K562 (cell line): ENCODE data around the gene KCNQ2. TPM values are rescaled to one million over a fixed set of nuclear protein-coding genes. Genes with fewer than 3 reads are reported as not detected.

Experiments used
- ATAC-seq: fragments of 200-7000 bp; cut with Tn5 transposase; 3 replicates; pipeline ENCODE4 v1.9.1; 2020; ENCODE audit warnings: moderate library complexity
- BruUV-seq: library from RNA; stranded (reverse); fragments of 400-500 nt; replicated peaks from 2 replicates; lab custom pipeline; 2021; lab: Mats Ljungman, UMichigan
- CTCF ChIA-PET: fragments of 300-600 bp; formaldehyde crosslinking; extraction: SDS; loops from one replicate; lab custom pipeline; 2021; ENCODE audit warnings: low intra/inter-chr PET ratio; lab: Yijun Ruan, JAX
- POLR2A ChIA-PET: fragments of 300-600, 350-650 bp; sonication (Branson Sonifier 250); formaldehyde crosslinking; extraction: SDS; loops from one replicate; lab custom pipeline; 2021; ENCODE audit warnings: antibody characterized with exemption, inconsistent platforms; lab: Yijun Ruan, JAX
- DNase-seq, 4 experiments: peaks; one replicate each; pipeline versions ENCODE4 v3.0.0 to v3.0.0-alpha.2; 2011 to 2018; ENCODE audit warnings: low spot score in 3 of 4, mixed read lengths in 3 of 4; ENCODE audit errors: extremely low read depth in 1 of 4
- FAIRE-seq: peaks from 2 replicates; lab custom pipeline; 2011; peaks lifted over from hg19 to GRCh38; lab: Jason Lieb, UNC
- H2AFZ ChIP-seq: 2 replicates; pipeline ENCODE4 v1.6.0; 2011; ENCODE audit warnings: low read depth, low read length, control low read depth, inconsistent platforms
- H3K27ac ChIP-seq: fragments of 200-600 bp; 3 replicates; pipeline ENCODE4 v1.8.0; 2011; ENCODE audit warnings: low read depth, mild to moderate bottlenecking, control low read depth, inconsistent platforms, low read length, moderate library complexity, mixed read lengths; ENCODE audit errors: extremely low read depth
- H3K27me3 ChIP-seq, 2 experiments: fragments of 300-600 bp in 1 of 2; 2 replicates in 1 of 2; 3 replicates in 1 of 2; pipeline versions ENCODE4 v1.6.0 to v1.8.0; 2011; ENCODE audit warnings: inconsistent platforms in 2 of 2, low read length in 2 of 2, mild to moderate bottlenecking in 1 of 2, mixed read lengths in 1 of 2, moderate library complexity in 1 of 2; ENCODE audit not compliant: control insufficient read depth in 2 of 2, insufficient read depth in 2 of 2
- H3K36me3 ChIP-seq: fragments of 300-600 bp; 3 replicates; pipeline ENCODE4 v1.8.0; 2011; ENCODE audit warnings: mild to moderate bottlenecking, low read length, inconsistent platforms; ENCODE audit not compliant: control insufficient read depth, insufficient read depth
- H3K4me1 ChIP-seq, 2 experiments: fragments of 200-600 bp in 1 of 2; replicated peaks in 1 of 2; 2 replicates in 1 of 2; 3 replicates in 1 of 2; pipeline versions ENCODE4 v1.5.1 to v1.8.0; 2011; ENCODE audit warnings: inconsistent platforms in 2 of 2, low read length in 2 of 2, mild to moderate bottlenecking in 1 of 2, mixed read lengths in 1 of 2, moderate library complexity in 1 of 2; ENCODE audit not compliant: control insufficient read depth in 2 of 2, insufficient read depth in 2 of 2
- H3K4me2 ChIP-seq: 2 replicates; pipeline ENCODE4 v1.6.1; 2011; ENCODE audit warnings: low read length, control low read depth, inconsistent platforms, mixed read lengths; ENCODE audit not compliant: insufficient read depth
- H3K4me3 ChIP-seq: fragments of 200-600 bp; sonication (generic), shearing (Covaris generic); 2 replicates; pipeline ENCODE4 v1.5.1; 2016; ENCODE audit warnings: control low read depth, inconsistent platforms
- H3K79me2 ChIP-seq: fragments of 200-600 bp; 3 replicates; pipeline ENCODE4 v1.8.0; 2011; ENCODE audit warnings: low read length, inconsistent platforms; ENCODE audit not compliant: control insufficient read depth, insufficient read depth
- H3K9ac ChIP-seq, 2 experiments: 2 replicates each; pipeline versions ENCODE4 v1.6.0 to v1.6.1; 2011; ENCODE audit warnings: low read depth in 2 of 2, low read length in 2 of 2, control low read depth in 1 of 2, inconsistent platforms in 1 of 2, mild to moderate bottlenecking in 1 of 2, mixed read lengths in 1 of 2; ENCODE audit not compliant: insufficient read depth in 1 of 2
- H3K9me1 ChIP-seq: one replicate; pipeline ENCODE4 v1.6.0; 2011; ENCODE audit warnings: inconsistent platforms, mild to moderate bottlenecking, low read length, moderate library complexity; ENCODE audit not compliant: control insufficient read depth, insufficient read depth
- H3K9me3 ChIP-seq: replicated peaks from 2 replicates; pipeline ENCODE4 v1.5.1; 2011; ENCODE audit warnings: low read depth, low read length, inconsistent platforms; ENCODE audit not compliant: control insufficient read depth, insufficient read depth
- H4K20me1 ChIP-seq: replicated peaks from 2 replicates; pipeline ENCODE4 v1.6.1; 2011; ENCODE audit warnings: low read length, inconsistent platforms, mixed read lengths; ENCODE audit not compliant: control insufficient read depth, insufficient read depth
- BRD9 ChIP-seq: fragments of 450-650 bp; IDR thresholded peaks from 2 replicates; pipeline ENCODE4 v1.6.1; 2018; ENCODE audit warnings: low read depth; ENCODE audit not compliant: partially characterized antibody
- BRF1 ChIP-seq: IDR thresholded peaks from 3 replicates; pipeline ENCODE4 v1.6.1; 2011; ENCODE audit warnings: borderline replicate concordance, mild to moderate bottlenecking; ENCODE audit not compliant: insufficient read length; ENCODE audit errors: extremely low read depth
- DMBX1 ChIP-seq: fragments of 250-450 bp; sonication (Bioruptor Pico); IDR thresholded peaks from 2 replicates; pipeline ENCODE4 v1.8.0; 2022; ENCODE audit warnings: inconsistent platforms, mild to moderate bottlenecking, moderate library complexity, borderline replicate concordance
- MCM5 ChIP-seq: fragments of 450-650 bp; IDR thresholded peaks from 2 replicates; pipeline ENCODE4 v1.6.1; 2016; ENCODE audit warnings: low read depth
- MTA1 ChIP-seq: fragments of 450-650 bp; IDR thresholded peaks from 2 replicates; pipeline ENCODE4 v1.6.1; 2017; ENCODE audit warnings: borderline replicate concordance
- MTA2 ChIP-seq: fragments of 450-650 bp; IDR thresholded peaks from 2 replicates; pipeline ENCODE4 v1.6.1; 2016; ENCODE audit warnings: low read depth
- SIX5 ChIP-seq, 2 experiments: IDR thresholded peaks; 2 replicates each; pipeline ENCODE4 v1.6.1; 2011; ENCODE audit warnings: low read length in 2 of 2, borderline replicate concordance in 1 of 2, low read depth in 1 of 2, mild to moderate bottlenecking in 1 of 2, moderate library complexity in 1 of 2; ENCODE audit not compliant: insufficient read depth in 1 of 2
- SNRNP70 ChIP-seq: fragments of 200-400 bp; formaldehyde crosslinking; optimal IDR thresholded peaks from 2 replicates; pipeline ENCODE3; 2017; ENCODE audit warnings: low read depth, low read length
- ZFPM2 ChIP-seq: fragments of 250-450 bp; sonication (Bioruptor Pico); IDR thresholded peaks from 2 replicates; pipeline ENCODE4 v1.5.1; 2022; ENCODE audit warnings: mild to moderate bottlenecking
- ZNF316 ChIP-seq: fragments of 450-650 bp; IDR thresholded peaks from 2 replicates; pipeline ENCODE4 v1.6.1; 2016
- WGBS: fragments of 100-300 bp; shearing (Covaris generic); methylation state at CpG from one replicate; pipeline ENCODE4 v1.1.6; 2016; ENCODE audit warnings: low coverage, mixed read lengths; ENCODE audit not compliant: insufficient coverage; ENCODE audit errors: missing lambda C conversion rate; 5-methylcytosine and 5-hydroxymethylcytosine counted together
- in situ Hi-C: fragments of 300-500 bp; cut with MboI; formaldehyde crosslinking; loops from 4 replicates; pipeline ENCODE4 v1.15.0; 2018; ENCODE audit warnings: inconsistent platforms, mixed read lengths
- intact Hi-C: fragments of 100-400 bp; cut with micrococcal nuclease; formaldehyde crosslinking; loops from 2 replicates; pipeline ENCODE4 v1.14.2; 2022
- polyA plus RNA-seq, 8 experiments: library from polyadenylated mRNA; depleted of rRNA in 4 of 8; stranded (reverse) in 5 of 8; unstranded in 3 of 8; fragments of >200 nt; fragmentation: Nextera tagmentation in 2 of 8; fragmentation: Illumina TruSeq in 1 of 8; extraction: Ambion mirVana in 2 of 8; extraction: Trizol in 1 of 8; gene quantifications; 2 replicates each; pipeline versions ENCODE4 v1.2.1 to v1.2.3, GENCODE V29; 2011 to 2014; ENCODE audit warnings: inconsistent platforms in 1 of 8, missing spikeins in 1 of 8
- total RNA-seq, 7 experiments: library from RNA; depleted of rRNA in 6 of 7; stranded (reverse); fragments of >200 nt in 6 of 7; fragmentation: Illumina TruSeq in 2 of 7; extraction: Trizol in 2 of 7; gene quantifications; 2 replicates each; pipeline versions ENCODE4 v1.2.1 to v1.2.3, GENCODE V29; 2011 to 2021; ENCODE audit warnings: low replicate concordance in 1 of 7
- TF ChIP-seq, protein P1 (sequence below): fragments of 250-450 bp; sonication (Bioruptor Pico); IDR thresholded peaks from 2 replicates; pipeline ENCODE4 v1.4.0; 2020; ENCODE audit warnings: mild to moderate bottlenecking, moderate library complexity

The KCNQ2 gene
- total and polyA plus RNA-seq, 9 of the 15 experiments (the other 6 are each of a cell fraction or from before 2014, with no cell fraction given), result 0.13 to 0.16 TPM; not detected in 7

DNA sequence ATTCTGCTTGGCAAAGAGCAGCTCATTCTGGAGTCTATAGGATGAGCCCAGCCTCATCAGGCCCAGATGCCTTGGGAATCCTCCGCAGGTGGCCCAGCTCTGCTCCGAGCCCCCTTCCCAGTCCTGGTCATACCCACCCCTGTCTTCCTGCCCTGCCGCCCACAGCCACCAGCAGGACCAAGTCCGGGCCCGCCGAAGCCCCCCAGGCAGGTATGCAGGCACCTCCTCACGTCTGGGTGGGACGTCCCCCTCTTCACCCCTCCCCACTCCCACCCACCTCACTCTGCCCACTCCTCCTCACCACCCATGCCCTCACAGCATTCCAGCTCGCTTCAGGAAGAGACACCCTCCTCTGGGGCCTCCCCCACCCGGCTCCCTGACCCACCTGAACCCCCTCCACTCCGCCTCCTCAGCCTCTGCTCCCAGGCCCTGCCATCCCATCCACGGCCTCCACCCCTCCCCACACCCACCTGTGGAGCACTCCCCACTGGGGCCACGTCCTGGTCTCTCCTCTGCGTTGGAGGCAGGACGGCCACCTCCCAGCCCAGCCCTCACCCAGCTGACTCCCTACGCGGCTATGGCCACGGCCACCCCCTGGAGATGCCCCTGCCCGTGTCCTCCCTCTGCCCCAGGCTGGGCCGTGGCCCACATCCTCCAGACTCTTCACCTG, 43.4 kb downstream of the KCNQ2 start:
- Histone ChIP-seq H3K4me2 (no peak overlapping the region), H3K27ac (no peak overlapping the region), H3K9ac (no peak overlapping the region), H3K27me3 (peaks cover 25 to 47% of the 10 kb centered on the region in 2 experiments; a peak in 3 of 5 replicates), H3K9me1 (no peaks in the 10 kb centered on the region), H3K36me3 (no peaks in the 10 kb centered on the region), H4K20me1 (0 out of 2 replicates have a peak, but pooled peaks cover 5% of the 10 kb centered on the region), H3K4me3 (no peak overlapping the region), H3K9me3 (no peaks in the 10 kb centered on the region), H2AFZ (no peak overlapping the region), H3K4me1 (peaks cover 0 to 9% of the 10 kb centered on the region in 2 experiments; a peak in 2 of 5 replicates), H3K79me2 (no peaks in the 10 kb centered on the region)
- ChIA-PET CTCF (no interaction called here), POLR2A (interaction anchor here (0.6 kb wide), 2 partner anchors 9 to 226 kb away, joined by 3 read pairs; no protein-coding TSS in a partner anchor)
- DNase-seq (no peak), FAIRE-seq (no peak), ATAC-seq (no peak)
- intact Hi-C loops, result no loop called here
- in situ Hi-C loops, result no loop called here
- WGBS, result 0% methylated on average over 12 of the region's 20 CpGs
- no peak for TF ChIP-seq SNRNP70
- no peak for TF ChIP-seq MTA2
- TF ChIP-seq ZNF316, result no peak
- no TSS peak for BruUV-seq

DNA sequence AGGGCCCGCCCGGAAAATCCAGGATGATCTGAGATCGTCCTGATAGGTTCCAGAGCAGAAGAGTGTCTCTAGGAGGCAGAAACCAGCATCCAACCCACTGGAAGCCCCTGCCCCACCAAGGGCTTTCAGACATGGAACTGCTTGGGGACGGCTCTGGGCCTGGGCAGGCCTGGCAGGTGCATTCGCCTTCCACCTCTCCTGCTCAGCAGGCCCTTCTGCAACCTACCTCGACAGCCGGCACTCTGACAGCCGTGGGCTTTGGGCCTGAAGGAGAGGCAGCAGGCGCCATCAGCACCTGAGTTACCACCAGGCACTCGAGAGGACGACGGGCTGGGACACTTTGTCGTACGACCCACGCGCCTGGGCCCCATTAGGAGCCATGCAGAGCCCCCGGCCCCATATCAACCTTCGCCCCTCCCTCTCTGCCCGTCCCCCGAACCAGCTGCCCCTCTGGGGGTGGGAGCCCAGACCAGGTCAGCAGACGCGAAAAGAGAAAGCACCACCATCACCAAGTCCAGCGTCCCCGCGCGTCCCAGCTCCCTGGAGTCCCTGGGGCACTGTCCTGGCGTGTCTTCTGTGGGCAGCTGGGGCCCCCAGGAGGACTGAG, 44.6 kb downstream of the KCNQ2 start:
- DNase-seq, result no peak
- no peaks in the 10 kb centered on the region for H3K9me1 ChIP-seq
- CTCF ChIA-PET, result no interaction called here
- POLR2A ChIA-PET, result no interaction called here
- BruUV-seq, result no TSS peak
- in situ Hi-C loops, result no loop called here
- H3K79me2 ChIP-seq, result no peaks in the 10 kb centered on the region
- no peaks in the 10 kb centered on the region for H3K36me3 ChIP-seq
- 0 out of 2 replicates have a peak, but pooled peaks cover 5% of the 10 kb centered on the region for H4K20me1 ChIP-seq
- H3K4me2 ChIP-seq, result no peak overlapping the region
- no peak for FAIRE-seq
- no peak overlapping the region for H3K9ac ChIP-seq
- no peaks in the 10 kb centered on the region for H3K9me3 ChIP-seq
- peaks cover 0 to 9% of the 10 kb centered on the region in 2 experiments; a peak in 2 of 5 replicates for H3K4me1 ChIP-seq
- H2AFZ ChIP-seq, result no peak overlapping the region
- no peak overlapping the region for H3K4me3 ChIP-seq
- H3K27ac ChIP-seq, result no peak overlapping the region
- TF ChIP-seq MTA1 (no peak), SIX5 (IDR thresholded peaks at IDR 0.05; ENCODE audit: borderline replicate concordance in 1 of 2, insufficient read depth in 1 of 2, low read depth in 1 of 2, low read length in 2 of 2) (no peak), DMBX1 (CRISPR knock-in tag) (no peak), ZFPM2 (CRISPR knock-in tag) (no peak), BRF1 (no peak), MCM5 (no peak), BRD9 (no peak)
- TF ChIP-seq, protein P1, sequence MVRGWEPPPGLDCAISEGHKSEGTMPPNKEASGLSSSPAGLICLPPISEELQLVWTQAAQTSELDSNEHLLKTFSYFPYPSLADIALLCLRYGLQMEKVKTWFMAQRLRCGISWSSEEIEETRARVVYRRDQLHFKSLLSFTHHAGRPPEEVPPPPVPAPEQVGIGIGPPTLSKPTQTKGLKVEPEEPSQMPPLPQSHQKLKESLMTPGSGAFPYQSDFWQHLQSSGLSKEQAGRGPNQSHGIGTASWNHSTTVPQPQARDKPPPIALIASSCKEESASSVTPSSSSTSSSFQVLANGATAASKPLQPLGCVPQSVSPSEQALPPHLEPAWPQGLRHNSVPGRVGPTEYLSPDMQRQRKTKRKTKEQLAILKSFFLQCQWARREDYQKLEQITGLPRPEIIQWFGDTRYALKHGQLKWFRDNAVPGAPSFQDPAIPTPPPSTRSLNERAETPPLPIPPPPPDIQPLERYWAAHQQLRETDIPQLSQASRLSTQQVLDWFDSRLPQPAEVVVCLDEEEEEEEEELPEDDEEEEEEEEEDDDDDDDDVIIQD (CRISPR knock-in tag), result no peak
- TF ChIP-seq, all 486 proteins: peak for 0
- intact Hi-C loops, result no loop called here
- ATAC-seq, result no peak
- WGBS, result 3% methylated on average over 22 of the region's 27 CpGs
- peaks cover 32 to 59% of the 10 kb centered on the region in 2 experiments; a peak in 4 of 5 replicates for H3K27me3 ChIP-seq
